Lung (tissue), 12 donors: Measurements from ENCODE around the gene ZNF503. TPM values are rescaled to one million over a fixed set of nuclear protein-coding genes. Genes with fewer than 3 reads are reported as not detected.

Experiments
- ATAC-seq: fragments of 200-7000 bp; cut with Tn5 transposase; one replicate; pipeline ENCODE4 v1.9.1; 2020; ENCODE audit warnings: moderate number of reproducible peaks; ENCODE audit not compliant: insufficient read depth, low FRiP score
- DNase-seq, 3 donors: peaks; one replicate each; pipeline ENCODE4 v3.0.0-alpha.2; 2013 to 2017
- H3K27ac ChIP-seq, 2 donors: one replicate each; pipeline ENCODE4 v1.5.1; 2013; ENCODE audit warnings: mild to moderate bottlenecking in 2 of 2, moderate library complexity in 2 of 2, control low read depth in 1 of 2, inconsistent platforms in 1 of 2, low read depth in 1 of 2, low read length in 1 of 2
- H3K27me3 ChIP-seq, 3 donors: one replicate each; pipeline ENCODE4 v1.5.1; 2013; ENCODE audit warnings: low read length in 2 of 3; ENCODE audit not compliant: control insufficient read depth in 3 of 3, insufficient read depth in 3 of 3
- H3K36me3 ChIP-seq, 4 donors: one replicate each; pipeline ENCODE4 v1.5.1; 2013; ENCODE audit warnings: low read length in 4 of 4, mild to moderate bottlenecking in 1 of 4, moderate library complexity in 1 of 4; ENCODE audit not compliant: control insufficient read depth in 4 of 4, insufficient read depth in 4 of 4
- H3K4me1 ChIP-seq, 5 donors: one replicate each; pipeline ENCODE4 v1.5.1; 2013; ENCODE audit warnings: low read length in 5 of 5, mild to moderate bottlenecking in 2 of 5, moderate library complexity in 1 of 5; ENCODE audit not compliant: control insufficient read depth in 5 of 5, insufficient read depth in 5 of 5
- H3K4me3 ChIP-seq: one replicate; pipeline ENCODE4 v1.5.1; 2013; ENCODE audit warnings: mild to moderate bottlenecking, control low read depth, moderate library complexity
- H3K9ac ChIP-seq, 2 donors: one replicate each; pipeline ENCODE4 v1.5.1; 2013; ENCODE audit warnings: low read length in 2 of 2, control low read depth in 1 of 2; ENCODE audit not compliant: insufficient read depth in 1 of 2
- H3K9me3 ChIP-seq, 4 donors: one replicate each; pipeline ENCODE4 v1.5.1; 2013; ENCODE audit warnings: low read length in 3 of 4, mild to moderate bottlenecking in 1 of 4, moderate library complexity in 1 of 4; ENCODE audit not compliant: control insufficient read depth in 4 of 4, insufficient read depth in 3 of 4
- WGBS, 2 donors: extraction: QIAGEN DNeasy Blood & Tissue Kit; methylation state at CpG; one replicate each; pipeline ENCODE4 v1.1.7; 2013; 5-methylcytosine and 5-hydroxymethylcytosine counted together
- polyA plus RNA-seq, 2 donors: library from polyadenylated mRNA; stranded (reverse); fragments of 200-250 nt; gene quantifications; one replicate each; pipeline ENCODE4 v1.2.1, GENCODE V29; 2013
- total RNA-seq, 2 donors: library from RNA; depleted of rRNA in 1 of 2; stranded (reverse); fragments of >200 nt in 1 of 2; gene quantifications; one replicate each; pipeline ENCODE4 v1.2.1, GENCODE V29; 2014 to 2021
- TF ChIP-seq, protein P1 (sequence below): IDR thresholded peaks from 2 replicates; pipeline ENCODE4 v1.5.1; 2012; ENCODE audit warnings: mild to moderate bottlenecking; ENCODE audit errors: control extremely low read depth, extremely low read depth
- donor health status: control.
- donor health status: control.
- donor health status: Bipolar disorder and iron deficiency.
- donor health status: healthy.
- donor health status: DM: yes; HTN: yes; CAD: no.

ZNF503 gene
- total and polyA plus RNA-seq, 4 donors = 11.7 to 37.8 (median 28.4) TPM

DNA sequence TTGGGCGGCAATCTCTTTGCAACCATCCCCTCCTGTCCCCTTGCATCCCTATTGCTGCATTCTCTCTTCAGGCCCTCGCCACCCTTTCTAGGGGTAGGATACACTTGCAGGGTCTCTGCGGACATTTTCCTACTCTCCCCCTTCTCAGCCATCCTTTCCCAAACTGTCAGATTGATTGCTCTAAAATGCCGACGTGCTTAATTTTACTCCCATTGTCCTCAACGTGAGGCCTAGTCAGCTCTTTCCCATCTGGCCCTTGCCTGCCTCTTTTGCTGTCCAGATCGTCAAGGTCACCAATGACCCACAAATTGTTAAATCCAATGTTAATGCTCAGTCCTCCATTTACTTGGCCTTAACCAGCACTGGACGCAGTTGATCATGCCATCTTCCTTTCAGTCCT, 17.1 kb upstream of the ZNF503 start:
- 94 to 96% methylated on average over 8 of the region's 8 CpGs for WGBS, 2 donors
- no peaks in the 10 kb centered on the region for H3K36me3 ChIP-seq
- H3K4me3 ChIP-seq = no peak overlapping the region
- no peaks in the 10 kb centered on the region for H3K9me3 ChIP-seq
- TF ChIP-seq, protein P1, sequence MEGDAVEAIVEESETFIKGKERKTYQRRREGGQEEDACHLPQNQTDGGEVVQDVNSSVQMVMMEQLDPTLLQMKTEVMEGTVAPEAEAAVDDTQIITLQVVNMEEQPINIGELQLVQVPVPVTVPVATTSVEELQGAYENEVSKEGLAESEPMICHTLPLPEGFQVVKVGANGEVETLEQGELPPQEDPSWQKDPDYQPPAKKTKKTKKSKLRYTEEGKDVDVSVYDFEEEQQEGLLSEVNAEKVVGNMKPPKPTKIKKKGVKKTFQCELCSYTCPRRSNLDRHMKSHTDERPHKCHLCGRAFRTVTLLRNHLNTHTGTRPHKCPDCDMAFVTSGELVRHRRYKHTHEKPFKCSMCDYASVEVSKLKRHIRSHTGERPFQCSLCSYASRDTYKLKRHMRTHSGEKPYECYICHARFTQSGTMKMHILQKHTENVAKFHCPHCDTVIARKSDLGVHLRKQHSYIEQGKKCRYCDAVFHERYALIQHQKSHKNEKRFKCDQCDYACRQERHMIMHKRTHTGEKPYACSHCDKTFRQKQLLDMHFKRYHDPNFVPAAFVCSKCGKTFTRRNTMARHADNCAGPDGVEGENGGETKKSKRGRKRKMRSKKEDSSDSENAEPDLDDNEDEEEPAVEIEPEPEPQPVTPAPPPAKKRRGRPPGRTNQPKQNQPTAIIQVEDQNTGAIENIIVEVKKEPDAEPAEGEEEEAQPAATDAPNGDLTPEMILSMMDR = no peak
- H3K9ac ChIP-seq = no peak overlapping the region
- no peak overlapping the region for H3K27ac ChIP-seq
- ATAC-seq = no peak
- H3K27me3 ChIP-seq = no peaks in the 10 kb centered on the region
- H3K4me1 ChIP-seq = no peaks in the 10 kb centered on the region
- no peak for DNase-seq

DNA sequence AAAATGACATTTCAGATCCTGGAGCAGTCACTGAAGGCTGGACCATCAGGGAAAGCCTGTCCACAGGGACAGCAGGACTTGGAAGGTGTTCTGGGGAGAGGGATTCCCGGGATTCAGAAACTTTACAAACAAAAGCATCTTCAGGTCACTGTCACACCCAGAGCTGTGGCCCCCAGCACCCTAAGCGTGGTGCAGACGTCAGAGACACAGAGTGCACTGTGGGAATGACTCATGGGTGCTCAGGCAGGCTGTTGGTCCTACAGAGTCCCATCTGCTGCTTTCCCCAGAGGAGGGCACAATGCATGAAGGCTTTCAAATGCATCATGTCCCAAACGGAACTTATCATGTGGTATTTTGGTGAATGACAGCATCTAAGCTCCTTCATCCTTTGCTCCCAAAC, 16.7 kb upstream of the ZNF503 start:
- Histone ChIP-seq H3K4me1 (no peaks in the 10 kb centered on the region), H3K9ac (no peak overlapping the region), H3K4me3 (no peak overlapping the region), H3K36me3 (no peaks in the 10 kb centered on the region), H3K27ac (no peak overlapping the region), H3K27me3 (no peaks in the 10 kb centered on the region), H3K9me3 (no peaks in the 10 kb centered on the region)
- DNase-seq = no peak
- TF ChIP-seq, protein P1 = no peak
- no peak for ATAC-seq
- WGBS, 2 donors = 88 to 91% methylated on average over 4 of the region's 4 CpGs

DNA sequence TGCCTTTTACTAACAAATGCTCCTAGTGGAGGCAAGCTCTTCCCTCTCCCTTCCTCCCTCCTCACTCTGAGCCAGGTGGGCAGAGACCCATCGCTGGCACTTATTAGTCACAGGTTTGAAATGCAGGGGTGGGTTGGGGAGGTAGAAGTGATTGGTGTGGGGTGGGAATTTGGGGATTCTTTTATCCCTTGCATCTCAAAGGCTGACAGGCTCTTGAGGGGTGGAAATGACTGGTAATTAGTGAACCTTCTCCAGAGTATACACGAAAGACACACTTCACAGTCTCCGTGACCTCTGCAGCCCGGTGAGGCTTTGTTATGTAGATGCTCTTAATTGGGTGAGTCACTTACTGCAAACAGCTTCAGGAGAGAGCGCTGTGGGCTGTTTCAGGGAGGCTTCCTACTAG, 16.0 kb upstream of the ZNF503 start:
- no peak overlapping the region for H3K27ac ChIP-seq
- no peaks in the 10 kb centered on the region for H3K27me3 ChIP-seq
- H3K9me3 ChIP-seq = no peaks in the 10 kb centered on the region
- TF ChIP-seq, protein P1 = no peak
- no peaks in the 10 kb centered on the region for H3K36me3 ChIP-seq
- H3K9ac ChIP-seq = no peak overlapping the region
- no peaks in the 10 kb centered on the region for H3K4me1 ChIP-seq
- no peak for DNase-seq
- WGBS, 2 donors = 62 to 84% methylated on average over 5 of the region's 5 CpGs
- H3K4me3 ChIP-seq = no peak overlapping the region
- no peak for ATAC-seq

DNA sequence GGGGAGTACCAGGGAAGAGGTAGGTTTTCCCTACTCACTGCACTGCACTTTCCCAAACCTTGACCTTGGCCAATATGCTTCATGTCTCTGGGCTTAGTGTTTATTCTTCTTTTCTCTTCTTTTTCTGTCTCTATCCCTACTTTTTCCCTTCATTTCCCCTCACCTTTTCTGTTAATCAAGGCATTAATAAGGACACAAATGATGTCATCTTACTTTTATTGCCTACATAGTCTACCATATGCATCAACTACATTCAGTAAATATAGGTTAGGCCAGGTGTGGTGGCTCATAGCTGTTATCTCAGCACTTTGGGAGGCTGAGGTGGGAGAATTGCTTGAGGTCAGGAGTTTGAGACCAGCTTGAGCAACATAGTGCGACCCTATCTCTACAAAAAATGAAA, 13.0 kb upstream of the ZNF503 start:
- no peak overlapping the region for H3K4me3 ChIP-seq
- 95 to 100% methylated on average over 1 of the region's 1 CpG for WGBS, 2 donors
- H3K9ac ChIP-seq = no peak overlapping the region
- DNase-seq (no peak), ATAC-seq (no peak)
- no peaks in the 10 kb centered on the region for H3K36me3 ChIP-seq
- TF ChIP-seq, protein P1 = no peak
- peaks cover 0 to 5% (median 0%) of the 10 kb centered on the region in 5 donors for H3K4me1 ChIP-seq
- H3K27ac ChIP-seq = no peak overlapping the region
- H3K27me3 ChIP-seq = no peaks in the 10 kb centered on the region
- no peaks in the 10 kb centered on the region for H3K9me3 ChIP-seq
